H9 (cell line): ENCODE measurements around the gene PRDM2. TPM values are rescaled to one million over a fixed set of nuclear protein-coding genes. Genes with fewer than 3 reads are reported as not detected.

Source experiments
- DNase-seq: peaks from one replicate; pipeline ENCODE4 v3.0.0-alpha.2; 2017
- H2AFZ ChIP-seq: one replicate; pipeline ENCODE4 v1.6.1; 2013; ENCODE audit warnings: mild to moderate bottlenecking, low read length, control low read depth, moderate library complexity
- H2AK5ac ChIP-seq: 2 replicates; pipeline ENCODE4 v1.6.1; 2013; ENCODE audit warnings: low read length, control low read depth, mixed read lengths; ENCODE audit not compliant: insufficient read length
- H2BK120ac ChIP-seq: one replicate; pipeline ENCODE4 v1.6.1; 2013; ENCODE audit warnings: low read depth, mild to moderate bottlenecking, low read length, control low read depth, inconsistent platforms; ENCODE audit not compliant: poor library complexity, severe bottlenecking
- H2BK12ac ChIP-seq: 2 replicates; pipeline ENCODE4 v1.6.1; 2013; ENCODE audit warnings: low read length, control low read depth, mixed read lengths, low read depth; ENCODE audit not compliant: insufficient read length
- H2BK15ac ChIP-seq: 2 replicates; pipeline ENCODE4 v1.6.1; 2013; ENCODE audit warnings: low read depth, low read length, control low read depth
- H2BK20ac ChIP-seq: one replicate; pipeline ENCODE4 v1.6.1; 2013; ENCODE audit warnings: low read depth, mild to moderate bottlenecking, low read length, control low read depth, inconsistent platforms; ENCODE audit not compliant: poor library complexity, severe bottlenecking
- H2BK5ac ChIP-seq: 2 replicates; pipeline ENCODE4 v1.6.1; 2013; ENCODE audit warnings: low read length, control low read depth, mixed read lengths; ENCODE audit not compliant: insufficient read length
- H3K14ac ChIP-seq: 2 replicates; pipeline ENCODE4 v1.6.1; 2013; ENCODE audit warnings: low read length, control low read depth; ENCODE audit not compliant: insufficient read depth
- H3K18ac ChIP-seq: 2 replicates; pipeline ENCODE4 v1.6.1; 2013; ENCODE audit warnings: low read depth, mild to moderate bottlenecking, mixed read lengths, low read length, control low read depth; ENCODE audit not compliant: insufficient read length
- H3K23ac ChIP-seq: 2 replicates; pipeline ENCODE4 v1.6.1; 2013; ENCODE audit warnings: low read length, control low read depth, mixed read lengths, low read depth; ENCODE audit not compliant: insufficient read length
- H3K23me2 ChIP-seq: 2 replicates; pipeline ENCODE4 v1.6.1; 2013; ENCODE audit warnings: low read depth, mild to moderate bottlenecking, mixed read lengths, low read length, control low read depth; ENCODE audit not compliant: insufficient read length, poor library complexity, severe bottlenecking
- H3K27ac ChIP-seq: 2 replicates; pipeline ENCODE4 v1.5.1; 2013; ENCODE audit warnings: low read length, control low read depth, mixed read lengths, low read depth; ENCODE audit not compliant: insufficient read length
- H3K27me3 ChIP-seq: 2 replicates; pipeline ENCODE4 v1.6.1; 2013; ENCODE audit warnings: low read length, control low read depth, inconsistent platforms; ENCODE audit not compliant: insufficient read depth
- H3K4ac ChIP-seq: 2 replicates; pipeline ENCODE4 v1.6.1; 2013; ENCODE audit warnings: low read depth, mild to moderate bottlenecking, control low read depth, inconsistent platforms, low read length, moderate library complexity
- H3K4me1 ChIP-seq: 2 replicates; pipeline ENCODE4 v1.6.1; 2013; ENCODE audit warnings: low read length, control low read depth, inconsistent platforms; ENCODE audit not compliant: insufficient read depth
- H3K4me2 ChIP-seq: 2 replicates; pipeline ENCODE4 v1.6.1; 2013; ENCODE audit warnings: low read length, control low read depth, mixed read lengths; ENCODE audit not compliant: insufficient read length, insufficient read depth
- H3K56ac ChIP-seq: 2 replicates; pipeline ENCODE4 v1.6.1; 2013; ENCODE audit warnings: low read depth, mild to moderate bottlenecking, mixed read lengths, low read length, control low read depth; ENCODE audit not compliant: insufficient read length
- H3K79me1 ChIP-seq: 2 replicates; pipeline ENCODE4 v1.6.1; 2013; ENCODE audit warnings: low read depth, mild to moderate bottlenecking, moderate library complexity, low read length, control low read depth, inconsistent platforms; ENCODE audit not compliant: insufficient read depth, poor library complexity, severe bottlenecking
- H3K79me2 ChIP-seq: 2 replicates; pipeline ENCODE4 v1.6.1; 2013; ENCODE audit warnings: low read length, control low read depth, inconsistent platforms; ENCODE audit not compliant: insufficient read depth
- H3K9ac ChIP-seq: 2 replicates; pipeline ENCODE4 v1.6.1; 2013; ENCODE audit warnings: low read length, control low read depth, mixed read lengths; ENCODE audit not compliant: insufficient read length; ENCODE audit errors: extremely low read depth
- H3K9me3 ChIP-seq: one replicate; pipeline ENCODE4 v1.6.1; 2013; ENCODE audit warnings: low read depth, low read length, inconsistent platforms; ENCODE audit not compliant: control insufficient read depth
- H3T11ph ChIP-seq: one replicate; pipeline ENCODE4 v1.6.1; 2013; ENCODE audit warnings: mild to moderate bottlenecking, low read length, control low read depth, inconsistent platforms
- H4K20me1 ChIP-seq: one replicate; pipeline ENCODE4 v1.6.1; 2013; ENCODE audit not compliant: control insufficient read depth, insufficient read length, insufficient read depth
- H4K5ac ChIP-seq: 2 replicates; pipeline ENCODE4 v1.6.1; 2013; ENCODE audit warnings: low read depth, mild to moderate bottlenecking, mixed read lengths, low read length, control low read depth; ENCODE audit not compliant: insufficient read length
- H4K8ac ChIP-seq: replicated peaks from 2 replicates; pipeline ENCODE4 v1.6.1; 2013; ENCODE audit warnings: low read length, control low read depth, mixed read lengths, low read depth; ENCODE audit not compliant: insufficient read length
- H4K91ac ChIP-seq: 2 replicates; pipeline ENCODE4 v1.6.1; 2013; ENCODE audit warnings: low read depth, mild to moderate bottlenecking, moderate library complexity, mixed read lengths, low read length, control low read depth; ENCODE audit not compliant: insufficient read length
- H3K27ac Mint-ChIP-seq, 3 experiments: 2 replicates in 2 of 3; 3 replicates in 1 of 3; pipeline ENCODE4 v1.8.0; 2020 to 2021; ENCODE audit warnings: mixed read lengths in 3 of 3, mild to moderate bottlenecking in 1 of 3, moderate library complexity in 1 of 3
- H3K27me3 Mint-ChIP-seq: 2 replicates; pipeline ENCODE4 v1.8.0; 2021; ENCODE audit warnings: low read depth, mild to moderate bottlenecking, moderate library complexity, mixed read lengths
- H3K36me3 Mint-ChIP-seq, 3 experiments: 2 replicates in 2 of 3; 3 replicates in 1 of 3; pipeline ENCODE4 v1.8.0; 2020 to 2021; ENCODE audit warnings: low read depth in 3 of 3, mixed read lengths in 3 of 3; ENCODE audit not compliant: insufficient read depth in 1 of 3
- H3K4me1 Mint-ChIP-seq, 2 experiments: 2 replicates each; pipeline ENCODE4 v1.8.0; 2020; ENCODE audit warnings: mixed read lengths in 2 of 2
- H3K4me3 Mint-ChIP-seq, 2 experiments: 2 replicates in 1 of 2; 3 replicates in 1 of 2; pipeline ENCODE4 v1.8.0; 2020 to 2021; ENCODE audit warnings: mild to moderate bottlenecking in 2 of 2, mixed read lengths in 2 of 2, moderate library complexity in 1 of 2
- H3K9me3 Mint-ChIP-seq, 2 experiments: 2 replicates in 1 of 2; 3 replicates in 1 of 2; pipeline ENCODE4 v1.8.0; 2020; ENCODE audit warnings: mild to moderate bottlenecking in 2 of 2, mixed read lengths in 2 of 2, moderate library complexity in 1 of 2
- WGBS: extraction: QIAGEN DNeasy Blood & Tissue Kit; methylation state at CpG from one replicate; pipeline ENCODE4 v1.1.7; 2013; ENCODE audit warnings: missing lambda C conversion rate, low lambda C conversion rate, mixed read lengths; ENCODE audit not compliant: insufficient read length; ENCODE audit errors: extremely low coverage; 5-methylcytosine and 5-hydroxymethylcytosine counted together
- total RNA-seq: library from RNA; stranded (reverse); gene quantifications from 2 replicates; pipeline ENCODE4 v1.2.1, GENCODE V29; 2021
- TF ChIP-seq, protein P1 (sequence below): fragments of 200-600 bp; sonication (generic); conservative IDR thresholded peaks from 3 replicates; pipeline ENCODE4 v1.8.0; 2021; ENCODE audit warnings: antibody characterized with exemption, mild to moderate bottlenecking

Gene PRDM2
- total RNA-seq, 1 experiment from 2014 or later = 24.5 TPM

DNA sequence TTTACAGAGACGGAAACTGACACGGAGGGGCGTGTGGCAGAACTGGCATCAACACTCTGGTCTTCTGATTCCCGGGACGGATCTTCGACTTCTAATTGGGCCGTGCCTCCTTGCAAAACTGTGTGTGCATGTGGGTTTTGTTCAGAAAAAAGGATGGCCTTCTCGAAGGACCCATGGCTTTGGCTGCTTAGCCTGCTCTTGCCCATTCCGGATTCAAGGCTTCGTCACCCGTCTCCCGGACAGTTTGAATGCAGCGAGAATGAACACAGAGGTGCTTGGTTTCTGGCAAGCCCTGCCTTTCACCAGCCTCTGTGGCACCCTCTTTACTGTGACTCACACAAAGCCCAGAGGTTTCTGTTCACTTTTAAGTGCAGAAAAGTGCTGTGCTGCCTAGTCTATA is 120.1 kb downstream of the PRDM2 start:
- Histone ChIP-seq H3K4me2 (no peak overlapping the region), H3K4ac (no peak overlapping the region), H2AK5ac (no peak overlapping the region), H3K23ac (no peak overlapping the region), H2BK5ac (no peak overlapping the region), H2BK20ac (no peak overlapping the region), H3K14ac (no peak overlapping the region), H3K4me1 (no peaks in the 10 kb centered on the region), H3K27ac (no peak overlapping the region), H4K5ac (no peak overlapping the region), H2BK120ac (no peak overlapping the region), H2BK12ac (no peak overlapping the region), H3K79me2 (no peaks in the 10 kb centered on the region), H3K9ac (no peak overlapping the region), H3K9me3 (no peaks in the 10 kb centered on the region), H3K56ac (no peak overlapping the region), H4K8ac (no peak overlapping the region), H2AFZ (no peak overlapping the region), H3K18ac (no peak overlapping the region), H3T11ph (no peak overlapping the region), H3K23me2 (no peaks in the 10 kb centered on the region), H4K20me1 (no peaks in the 10 kb centered on the region), H4K91ac (no peak overlapping the region), H2BK15ac (no peak overlapping the region), H3K27me3 (no peaks in the 10 kb centered on the region), H3K79me1 (no peaks in the 10 kb centered on the region)
- Mint-ChIP-seq H3K27me3 (peaks cover 2% of the 10 kb centered on the region), H3K27ac (no peak overlapping the region), H3K4me1 (no peaks in the 10 kb centered on the region), H3K9me3 (no peaks in the 10 kb centered on the region), H3K4me3 (no peak overlapping the region), H3K36me3 (0 out of 7 replicates have a peak, but pooled peaks cover 0 to 2% (median 0%) of the 10 kb centered on the region in 3 experiments)
- no CpG with 5 or more reads among the region's 13 CpGs for WGBS
- TF ChIP-seq, protein P1, sequence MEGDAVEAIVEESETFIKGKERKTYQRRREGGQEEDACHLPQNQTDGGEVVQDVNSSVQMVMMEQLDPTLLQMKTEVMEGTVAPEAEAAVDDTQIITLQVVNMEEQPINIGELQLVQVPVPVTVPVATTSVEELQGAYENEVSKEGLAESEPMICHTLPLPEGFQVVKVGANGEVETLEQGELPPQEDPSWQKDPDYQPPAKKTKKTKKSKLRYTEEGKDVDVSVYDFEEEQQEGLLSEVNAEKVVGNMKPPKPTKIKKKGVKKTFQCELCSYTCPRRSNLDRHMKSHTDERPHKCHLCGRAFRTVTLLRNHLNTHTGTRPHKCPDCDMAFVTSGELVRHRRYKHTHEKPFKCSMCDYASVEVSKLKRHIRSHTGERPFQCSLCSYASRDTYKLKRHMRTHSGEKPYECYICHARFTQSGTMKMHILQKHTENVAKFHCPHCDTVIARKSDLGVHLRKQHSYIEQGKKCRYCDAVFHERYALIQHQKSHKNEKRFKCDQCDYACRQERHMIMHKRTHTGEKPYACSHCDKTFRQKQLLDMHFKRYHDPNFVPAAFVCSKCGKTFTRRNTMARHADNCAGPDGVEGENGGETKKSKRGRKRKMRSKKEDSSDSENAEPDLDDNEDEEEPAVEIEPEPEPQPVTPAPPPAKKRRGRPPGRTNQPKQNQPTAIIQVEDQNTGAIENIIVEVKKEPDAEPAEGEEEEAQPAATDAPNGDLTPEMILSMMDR = no peak
- DNase-seq = no peak
